ENCODE measurements around the gene KRTAP22-2.

Gene KRTAP22-2

GRCh38 chr21:30541764-30542163 is 48.4 kb downstream of the KRTAP22-2 start, which contains the start of gene KRTAP19-6:
KRTAP19-6 (minus strand) TSS chr21:30541864; CDS start chr21:30541833, 31 bp downstream.
- TF ChIP-seq CTCF (IDR thresholded peaks at IDR 0.05; ENCODE audit: low read depth, low read length) = no peak
- no peak within 1 kb of the TSS for H3K4me3 ChIP-seq (ENCODE audit: low read depth, low read length)
